ENCODE data around the gene CFAP92. TPM values are rescaled to one million over a fixed set of nuclear protein-coding genes. Genes with fewer than 3 reads are reported as not detected.
A peak's percentile ranks its signal among the peaks of the same experiment; 100 is the strongest.

CFAP92 gene
- total RNA-seq, 4 donors from 2014 or later = 0.40 to 2.5 (median 0.57) TPM

DNA sequence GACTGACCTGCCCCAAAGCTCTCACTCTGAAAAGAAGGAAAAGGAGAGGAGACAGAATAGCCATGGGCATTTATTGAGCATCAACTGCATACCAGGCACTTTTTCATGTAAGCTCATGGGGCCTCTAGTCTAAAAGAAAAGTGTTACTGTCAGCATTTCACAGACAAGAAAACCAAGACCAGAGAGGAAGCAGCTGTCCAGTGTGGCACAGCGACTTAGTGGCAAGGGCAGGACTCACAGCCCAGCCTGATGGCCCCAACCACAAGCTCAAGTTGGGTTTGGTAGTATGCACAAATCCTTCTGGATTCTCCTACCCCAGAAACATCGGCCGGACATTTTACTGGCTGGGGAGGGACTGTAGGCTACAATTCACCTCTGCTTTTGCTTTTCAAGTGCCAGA lies 13.0 kb upstream of the CFAP92 start:
- Histone ChIP-seq H3K27ac (no peak overlapping the region), H3K4me1 (peaks cover 13 to 27% of the 10 kb centered on the region in 2 donors)
- 59 to 71% methylated on average over 3 of the region's 3 CpGs for WGBS, 2 donors

DNA sequence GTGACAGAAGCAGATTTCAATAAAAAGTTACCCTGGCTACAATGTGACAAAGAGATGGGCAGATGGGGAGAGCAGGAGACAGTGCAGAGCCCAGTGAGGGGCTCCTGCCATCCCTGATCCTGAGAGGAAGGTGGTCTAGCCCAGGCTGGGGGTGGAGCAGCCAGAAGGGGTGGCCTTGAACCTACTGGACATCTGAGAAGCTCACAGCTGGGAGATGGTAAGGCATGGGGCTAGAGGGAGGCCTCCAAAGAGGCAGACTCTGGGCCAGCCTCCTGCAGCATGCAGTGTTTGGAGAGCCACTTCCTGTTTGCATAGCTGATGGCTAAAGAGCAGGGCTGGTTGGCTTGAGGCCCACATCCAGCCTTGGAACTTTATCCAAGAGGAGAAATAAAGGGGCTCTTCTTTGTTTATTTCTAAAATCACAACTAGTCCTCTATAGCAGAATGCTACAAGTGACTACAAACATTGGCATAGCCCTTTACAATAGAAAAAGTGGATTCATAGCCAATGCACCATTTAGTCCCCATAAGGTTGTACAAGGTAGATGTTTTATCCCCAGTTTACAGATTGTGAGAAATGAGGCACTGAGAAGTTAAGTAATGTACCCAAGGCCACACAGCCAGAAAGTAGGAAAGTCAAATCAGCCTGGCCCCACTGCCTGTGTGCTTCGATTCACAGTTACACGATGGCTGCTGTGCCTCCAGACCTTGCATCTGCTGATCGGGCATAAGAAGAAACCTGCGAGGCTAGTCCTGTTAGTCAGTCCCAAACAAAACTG lies 11.8 kb upstream of the CFAP92 start:
- H3K36me3 ChIP-seq = no peaks in the 10 kb centered on the region
- no peaks in the 10 kb centered on the region for H3K27me3 ChIP-seq
- H3K9me3 ChIP-seq = no peaks in the 10 kb centered on the region
- intact Hi-C loops (cut with DNase I) = no loop called here
- peak; percentile 62 to 66 for DNase-seq
- H3K27ac ChIP-seq = peak overlapping the region in 2 of 3 donors; percentile 1 to 36
- H3K4me3 ChIP-seq (replicated peaks in 1 of 3) = no peak overlapping the region
- 87 to 90% methylated on average over 4 of the region's 4 CpGs for whole genome bisulfite sequencing, 2 donors
- peaks cover 15 to 38% of the 10 kb centered on the region in 2 donors for H3K4me1 ChIP-seq
- TF ChIP-seq, protein P1, sequence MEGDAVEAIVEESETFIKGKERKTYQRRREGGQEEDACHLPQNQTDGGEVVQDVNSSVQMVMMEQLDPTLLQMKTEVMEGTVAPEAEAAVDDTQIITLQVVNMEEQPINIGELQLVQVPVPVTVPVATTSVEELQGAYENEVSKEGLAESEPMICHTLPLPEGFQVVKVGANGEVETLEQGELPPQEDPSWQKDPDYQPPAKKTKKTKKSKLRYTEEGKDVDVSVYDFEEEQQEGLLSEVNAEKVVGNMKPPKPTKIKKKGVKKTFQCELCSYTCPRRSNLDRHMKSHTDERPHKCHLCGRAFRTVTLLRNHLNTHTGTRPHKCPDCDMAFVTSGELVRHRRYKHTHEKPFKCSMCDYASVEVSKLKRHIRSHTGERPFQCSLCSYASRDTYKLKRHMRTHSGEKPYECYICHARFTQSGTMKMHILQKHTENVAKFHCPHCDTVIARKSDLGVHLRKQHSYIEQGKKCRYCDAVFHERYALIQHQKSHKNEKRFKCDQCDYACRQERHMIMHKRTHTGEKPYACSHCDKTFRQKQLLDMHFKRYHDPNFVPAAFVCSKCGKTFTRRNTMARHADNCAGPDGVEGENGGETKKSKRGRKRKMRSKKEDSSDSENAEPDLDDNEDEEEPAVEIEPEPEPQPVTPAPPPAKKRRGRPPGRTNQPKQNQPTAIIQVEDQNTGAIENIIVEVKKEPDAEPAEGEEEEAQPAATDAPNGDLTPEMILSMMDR (IDR thresholded peaks at IDR 0.05) = no peak

More for the DNA sequence above, 13.0 kb upstream of the CFAP92 start:
- intact Hi-C loops (cut with DNase I) = no loop called here
- H3K27me3 ChIP-seq = no peaks in the 10 kb centered on the region
- no peaks in the 10 kb centered on the region for H3K9me3 ChIP-seq
- no peak overlapping the region for H3K4me3 ChIP-seq (replicated peaks in 1 of 3)
- H3K36me3 ChIP-seq = no peaks in the 10 kb centered on the region
- no peak for DNase-seq
- TF ChIP-seq, protein P1 (IDR thresholded peaks at IDR 0.05) = no peak
- TF ChIP-seq POLR2A (IDR thresholded peaks at IDR 0.05) = no peak

DNA sequence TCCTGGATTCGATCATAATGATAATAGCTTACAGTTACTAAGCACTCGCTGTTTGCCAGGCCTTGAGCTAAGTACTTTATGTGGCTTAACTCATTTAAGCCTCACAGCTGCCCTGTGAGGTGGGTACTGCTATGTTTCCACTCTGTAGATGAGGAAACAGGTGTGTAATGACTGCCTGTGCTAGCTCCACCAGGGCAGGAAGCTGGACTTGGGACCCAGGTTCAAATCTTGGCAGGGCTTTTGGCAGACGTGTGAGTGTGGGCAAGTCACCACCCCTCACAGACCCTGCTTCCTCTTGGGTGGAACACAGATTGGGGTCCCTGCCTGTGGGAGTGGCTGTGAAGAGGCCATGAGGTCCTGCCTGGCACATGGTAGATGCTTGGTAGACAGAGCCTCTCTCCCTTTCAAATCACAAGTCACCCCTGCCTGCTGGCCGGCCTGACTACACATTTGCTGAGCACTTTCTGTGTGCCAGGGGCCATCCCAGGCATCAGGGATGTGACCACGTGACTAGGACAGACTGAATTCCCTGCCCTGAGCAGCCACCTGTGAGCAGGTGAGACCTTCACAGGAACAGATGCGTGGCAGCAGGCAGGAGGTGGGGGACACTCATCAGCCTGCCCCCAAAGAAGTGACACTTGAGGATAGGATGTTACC lies 10.9 kb upstream of the CFAP92 start:
- Histone ChIP-seq H3K36me3 (no peaks in the 10 kb centered on the region), H3K4me1 (peaks cover 17 to 41% of the 10 kb centered on the region in 2 donors), H3K4me3 (replicated peaks in 1 of 3) (no peak overlapping the region), H3K27me3 (no peaks in the 10 kb centered on the region), H3K27ac (peak overlapping the region in 2 of 3 donors; percentile 1 to 36), H3K9me3 (no peaks in the 10 kb centered on the region)
- intact Hi-C loops (cut with DNase I) = no loop called here
- peak in 1 of 2 donors; percentile 10 for DNase-seq
- WGBS, 2 donors = 79 to 85% methylated on average over 6 of the region's 6 CpGs
- TF ChIP-seq, protein P1 (IDR thresholded peaks at IDR 0.05) = no peak
- TF ChIP-seq POLR2A (IDR thresholded peaks at IDR 0.05) = no peak

DNA sequence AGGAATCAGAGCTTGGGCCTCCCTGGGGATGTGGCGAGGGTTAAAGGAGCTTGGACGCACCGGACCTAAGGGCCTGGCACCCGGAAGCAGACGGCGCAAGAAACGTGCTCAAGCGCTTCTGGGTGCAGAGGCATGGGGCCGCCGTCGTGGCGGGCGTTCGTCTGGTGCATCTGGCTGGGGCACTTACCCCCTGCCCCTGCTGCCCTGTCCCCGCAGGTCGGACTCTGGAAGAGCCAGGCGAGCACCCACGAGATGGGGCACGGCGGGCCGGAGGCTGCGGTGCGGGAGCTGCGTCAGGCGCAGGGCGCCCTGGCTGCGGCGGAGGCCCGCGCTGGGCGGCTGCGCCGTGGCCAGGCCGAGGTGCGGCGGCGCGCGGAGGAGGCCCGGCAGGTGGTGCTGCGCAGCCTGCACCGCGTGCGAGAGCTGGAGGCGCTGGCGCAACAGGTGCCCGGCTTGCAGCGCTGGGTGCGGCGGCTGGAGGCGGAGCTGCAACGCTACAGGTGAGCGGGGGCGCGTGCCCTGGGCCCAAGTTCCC lies 9.8 kb upstream of the CFAP92 start:
- peak; percentile 60 to 61 for DNase-seq
- peak overlapping the region in 1 of 3 donors; percentile 43 for H3K27ac ChIP-seq
- intact Hi-C loops (cut with DNase I) = no loop called here
- H3K4me1 ChIP-seq = peaks cover 17 to 41% of the 10 kb centered on the region in 2 donors
- no peaks in the 10 kb centered on the region for H3K36me3 ChIP-seq
- TF ChIP-seq POLR2A (IDR thresholded peaks at IDR 0.05) = no peak
- TF ChIP-seq, protein P1 (IDR thresholded peaks at IDR 0.05) = peak in 3 of 6 experiments; percentile 44 to 48 (median 46)
- H3K4me3 ChIP-seq (replicated peaks in 1 of 3) = no peak overlapping the region
- WGBS, 2 donors = 12 to 19% methylated on average over 25 to 30 of the region's 55 CpGs
- H3K9me3 ChIP-seq = no peaks in the 10 kb centered on the region
- no peaks in the 10 kb centered on the region for H3K27me3 ChIP-seq

All from thyroid gland (tissue), 4 donors.